GM23338 (cell line): ENCODE measurements around the gene RABL6.

Experiments used
- CREB1 ChIP-seq: fragments of 250-450 bp; sonication (Bioruptor Pico); IDR thresholded peaks from 2 replicates; pipeline ENCODE4 v1.5.0; 2020; ENCODE audit warnings: low read depth, mild to moderate bottlenecking, moderate library complexity
- CTCF ChIP-seq, 2 experiments: fragments of 200-600 bp in 1 of 2; sonication (generic) in 1 of 2; conservative IDR thresholded peaks; 2 replicates each; pipeline versions ENCODE4 v1.5.1 to v1.6.1; 2016 to 2017; ENCODE audit warnings: antibody characterized with exemption in 2 of 2, low read depth in 2 of 2, mild to moderate bottlenecking in 2 of 2, moderate library complexity in 1 of 2
- EZH2 ChIP-seq: fragments of 200-600 bp; sonication (generic); IDR thresholded peaks from one replicate; pipeline ENCODE4 v1.8.0; 2017; ENCODE audit warnings: antibody characterized with exemption, mild to moderate bottlenecking, low read depth; ENCODE audit not compliant: unreplicated experiment
- NANOG ChIP-seq: IDR thresholded peaks from 2 replicates; pipeline ENCODE4 v1.6.1; 2016; ENCODE audit warnings: antibody characterized with exemption, borderline replicate concordance
- POLR2AphosphoS5 ChIP-seq: IDR thresholded peaks from 2 replicates; pipeline ENCODE4 v1.6.1; 2016; ENCODE audit warnings: antibody characterized with exemption, low read depth

- no peak for TF ChIP-seq CTCF (conservative IDR thresholded peaks at IDR 0.05; ENCODE audit: low read depth in 2 of 2)
- no peak for TF ChIP-seq POLR2AphosphoS5
- no peak for TF ChIP-seq NANOG
- no peak for TF ChIP-seq EZH2
- no peak for TF ChIP-seq CREB1
These were observed 13.4 kb downstream of the RABL6 start for GRCh38 chr9:136820971-136821825.
